H1 (cell line): ENCODE results near the gene API5. TPM values are rescaled to one million over a fixed set of nuclear protein-coding genes. Genes with fewer than 3 reads are reported as not detected.

Experiments used
- polyA plus RNA-seq, 7 experiments: library from polyadenylated mRNA; depleted of rRNA in 3 of 7; stranded (reverse) in 5 of 7; unstranded in 2 of 7; fragments of >200 nt in 5 of 7; fragments of 200-250 nt in 2 of 7; gene quantifications; 1 replicate in 5 of 7; 2 replicates in 1 of 7; 4 replicates in 1 of 7; pipeline versions ENCODE4 v1.2.1 to v1.2.3, GENCODE V29; 2011 to 2013; ENCODE audit warnings: missing spikeins in 2 of 7, mixed read lengths in 2 of 7
- small RNA-seq: library from polyadenylated mRNA; stranded (forward); fragments of <200 nt; extraction: miRNeasy Mini kit (QIAGEN cat#:217004); gene quantifications from one replicate; pipeline ENCODE3, GENCODE V24; 2013; ENCODE audit not compliant: insufficient read depth
- total RNA-seq: library from RNA; stranded (reverse); fragmentation: NEBNext Ultra II Directional; extraction: Animal tissue kit (Norgen Biotek cat#: 25700); gene quantifications from 2 replicates; pipeline ENCODE4 v1.2.1, GENCODE V29; 2021

Gene API5
- total and polyA plus RNA-seq, 2 of the 8 experiments (the other 6 are each of a cell fraction or from before 2014, with no cell fraction given) = 39.1 to 155 TPM

Small RNA genes within 50 kb of the gene (small RNA-seq; reads per million reads assigned to genes)
- not detected for gene RF00019

Other genes starting within 250 kb of the API5 start
- 57.2 and 65.1 TPM in 2 replicates for gene TTC17, start 46.9 kb downstream of the API5 start, total RNA-seq
- gene TTC17, start 46.9 kb downstream of the API5 start, polyA plus RNA-seq (2011; rRNA removed) = 61.0 and 80.1 TPM in 2 replicates